Mucosa of gallbladder (tissue), 1 donor: Measurements from ENCODE around the gene NABP1. TPM values are rescaled to one million over a fixed set of nuclear protein-coding genes. Genes with fewer than 3 reads are reported as not detected.
"Not testable (repeated sequence)": the region's sequence is repeated elsewhere in the genome, so short reads cannot be mapped to it uniquely, and the experiment has no call there.

Experiments used
- DNase-seq: peaks from one replicate; pipeline ENCODE4 v3.0.0-alpha.2; 2020; ENCODE audit warnings: low spot score
- total RNA-seq: library from RNA; stranded (reverse); gene quantifications from one replicate; pipeline ENCODE4 v1.2.1, GENCODE V29; 2021
- donor health status: DM: no; HTN: no; CAD: no.

NABP1 gene
- total RNA-seq = 17.4 TPM

DNA sequence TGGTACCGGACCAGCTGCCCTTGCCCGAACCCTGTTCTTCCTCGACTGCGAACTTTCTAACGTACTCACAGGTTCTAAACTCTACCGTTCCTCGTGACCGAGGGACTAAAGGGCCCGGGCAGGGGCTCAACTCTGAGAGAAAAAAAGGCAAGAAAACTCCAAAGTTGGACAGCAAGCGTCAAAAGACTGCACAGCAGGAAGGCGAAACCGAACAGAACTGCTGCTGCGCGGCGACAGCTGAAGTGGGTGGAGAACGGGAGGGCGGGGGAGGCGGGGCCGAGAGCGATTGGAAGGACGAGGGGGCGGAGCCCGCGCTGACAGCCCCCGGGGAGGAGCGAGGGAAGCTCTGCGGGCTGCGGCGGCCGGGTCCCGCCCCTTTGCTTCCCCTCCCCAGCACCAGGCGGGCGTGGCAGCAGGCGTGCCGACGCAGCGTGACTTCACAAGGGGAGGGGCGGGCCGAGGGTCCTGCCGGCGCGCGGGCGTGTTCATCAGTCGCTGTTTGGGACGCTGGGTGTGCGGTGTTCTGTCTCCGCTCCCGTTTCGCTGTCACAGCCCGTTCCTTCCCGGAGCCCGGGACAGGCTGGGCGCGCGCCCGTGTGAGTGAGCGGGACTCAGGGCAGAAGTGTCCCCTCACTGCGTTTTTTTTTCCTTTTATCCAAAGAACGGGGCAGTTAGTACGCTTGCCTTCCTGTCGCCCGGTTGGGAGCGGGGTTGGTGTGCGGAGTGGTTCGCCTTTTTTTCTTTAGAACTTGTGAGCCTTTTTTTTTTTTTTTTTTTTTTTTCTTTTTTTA is at the start of gene NABP1:
TSS of gene NABP1 (plus strand) at position 491 of the 791 bp plus-strand sequence. CDS start 479 bp downstream, outside the sequence.
- peak; percentile 98 for DNase-seq

DNA sequence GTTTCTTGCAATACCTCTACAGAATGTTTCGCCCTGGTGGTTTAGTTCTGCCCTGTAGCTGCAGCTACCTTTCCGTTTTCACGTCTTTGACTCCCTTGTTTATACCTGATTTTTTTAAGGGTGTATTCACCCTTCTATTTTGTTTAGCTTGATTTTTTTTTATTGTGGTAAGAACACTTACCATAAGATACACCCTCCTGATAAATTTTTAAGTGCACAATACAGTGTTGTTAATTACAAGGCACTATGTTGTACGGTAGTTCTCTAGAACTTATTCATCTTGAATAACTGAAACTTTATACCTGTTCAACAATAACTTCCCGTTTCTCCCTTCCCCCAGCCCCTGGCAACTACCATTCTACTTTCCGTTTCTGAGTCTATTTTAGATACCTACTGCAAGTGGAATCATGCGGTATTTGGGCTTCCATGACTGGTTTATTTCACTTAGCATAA is 48.9 kb upstream of the NABP1 start:
- no peak for DNase-seq

- DNase-seq = no peak
These were observed 47.8 kb upstream of the NABP1 start for GRCh38 chr2:191629976-191630712.

DNA sequence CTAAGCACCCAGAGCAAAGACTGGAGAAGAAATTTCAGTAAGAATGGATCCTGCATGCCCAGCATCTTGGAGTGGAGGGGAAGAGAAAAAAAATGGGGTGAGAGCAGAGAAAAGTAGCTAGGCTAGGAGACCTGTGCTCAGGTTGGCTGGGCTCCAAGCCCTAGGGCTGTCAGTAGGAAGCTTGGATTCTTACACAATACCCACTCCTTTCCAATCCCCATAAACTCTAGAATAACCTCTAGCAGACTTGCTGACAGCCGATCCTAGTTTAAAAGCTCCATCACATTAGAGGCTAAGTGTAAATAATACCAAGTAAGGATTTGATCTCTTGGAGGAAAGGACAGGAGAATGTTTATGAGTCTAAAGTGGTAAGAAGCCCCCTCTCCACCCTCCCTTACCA is 46.2 kb upstream of the NABP1 start:
- DNase-seq = no peak

DNA sequence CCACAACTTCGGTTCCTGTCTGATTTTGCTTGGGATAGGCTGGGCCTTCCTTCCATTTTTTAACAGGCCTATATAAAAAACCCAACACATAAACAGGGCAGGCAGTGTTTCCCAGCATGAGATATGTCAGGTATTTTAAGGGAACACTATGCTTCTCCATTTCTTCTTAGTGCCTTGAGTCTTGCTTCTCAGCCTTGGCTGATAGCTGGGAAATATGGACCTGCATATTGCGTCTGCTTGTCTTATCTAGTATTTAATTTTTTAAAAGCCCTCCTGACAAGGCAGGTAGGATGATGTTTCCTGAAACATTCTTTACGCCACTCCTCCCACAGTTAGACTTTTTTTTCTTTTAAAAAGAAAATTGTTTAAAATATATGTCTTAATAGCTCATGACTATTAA is 45.5 kb upstream of the NABP1 start:
- no peak for DNase-seq

DNA sequence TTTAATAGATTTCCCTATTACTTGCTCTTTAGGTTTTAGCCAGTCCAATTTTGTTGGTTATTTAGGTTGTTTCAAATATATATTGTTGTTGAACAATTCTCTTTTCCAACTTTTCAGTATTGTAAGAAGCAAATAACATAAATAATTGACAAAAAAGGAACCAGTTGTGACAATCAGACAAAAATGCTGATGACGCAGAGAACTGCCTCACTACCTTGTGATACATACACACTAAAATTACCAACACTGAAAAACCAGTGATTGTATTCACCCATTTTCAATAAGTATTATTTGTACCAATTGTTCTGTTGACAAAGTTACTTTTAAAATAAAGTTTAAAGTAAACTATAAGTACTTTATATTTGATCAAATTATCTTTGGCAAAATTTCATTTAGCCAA is 43.1 kb upstream of the NABP1 start:
- DNase-seq = no peak

DNA sequence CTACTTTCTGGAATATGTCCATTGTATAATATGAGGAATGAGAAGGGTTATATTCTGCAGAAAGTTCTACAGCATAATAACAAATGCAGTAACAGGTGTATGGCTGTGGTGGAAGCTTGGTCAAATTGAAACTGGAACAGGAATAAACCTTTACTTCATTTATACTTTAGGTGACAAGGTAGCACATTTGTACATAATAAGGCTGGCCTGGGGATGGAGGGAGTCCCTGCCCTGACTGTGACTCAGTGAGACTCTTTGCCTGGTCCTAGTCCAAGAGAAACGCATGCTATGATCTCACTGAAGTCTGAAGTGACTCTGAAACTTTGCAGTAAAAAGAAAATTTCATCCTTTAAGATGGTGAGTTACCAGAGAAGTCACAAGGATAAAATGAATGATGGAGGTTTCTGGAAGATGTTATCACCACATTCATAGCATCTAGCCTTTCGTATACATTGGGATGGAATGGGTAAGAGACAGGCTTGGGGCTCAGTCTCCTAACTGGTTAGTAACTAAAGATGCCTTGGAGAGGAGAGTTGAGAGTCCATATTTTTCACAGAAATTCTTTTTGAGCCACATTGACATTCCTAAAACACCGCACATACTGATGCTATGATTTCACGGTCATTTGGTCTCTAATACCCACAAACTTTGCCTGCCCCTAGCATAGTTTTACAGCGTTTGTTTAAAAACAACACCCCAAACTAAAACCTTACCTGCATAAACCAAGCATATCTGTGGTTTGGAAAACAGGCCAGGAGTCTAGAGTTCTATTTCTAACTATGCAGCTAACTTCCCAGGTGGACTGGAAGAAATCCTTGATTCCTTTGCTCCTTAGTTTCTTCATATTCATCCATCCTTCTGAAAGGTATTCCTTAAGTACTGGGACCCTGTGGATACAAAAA is 42.4 kb upstream of the NABP1 start:
- no peak for DNase-seq

- DNase-seq = no peak
These were observed 41.7 kb upstream of the NABP1 start for GRCh38 chr2:191636235-191636543.

DNA sequence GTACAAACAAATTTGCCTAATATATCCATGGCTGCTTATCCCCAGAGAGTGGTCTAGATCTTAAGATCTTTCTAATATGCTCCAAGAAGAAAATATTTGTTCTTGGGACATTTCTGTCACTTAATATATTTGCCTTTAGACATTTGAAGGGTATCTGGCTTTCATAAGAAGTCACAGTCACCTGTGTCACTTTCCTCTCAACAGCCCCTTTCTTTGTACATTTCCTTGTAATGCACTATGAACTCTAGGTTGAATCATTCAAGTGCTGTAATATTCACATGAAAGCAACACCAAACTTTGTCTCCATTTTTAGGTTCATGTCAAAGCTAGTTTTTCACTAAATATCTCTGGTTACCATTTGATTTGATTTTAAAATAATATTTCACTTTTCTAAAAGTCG is 41.4 kb upstream of the NABP1 start:
- no peak for DNase-seq

GRCh38 chr2:191637182-191638078 is 40.5 kb upstream of the NABP1 start:
- DNase-seq = no peak

DNA sequence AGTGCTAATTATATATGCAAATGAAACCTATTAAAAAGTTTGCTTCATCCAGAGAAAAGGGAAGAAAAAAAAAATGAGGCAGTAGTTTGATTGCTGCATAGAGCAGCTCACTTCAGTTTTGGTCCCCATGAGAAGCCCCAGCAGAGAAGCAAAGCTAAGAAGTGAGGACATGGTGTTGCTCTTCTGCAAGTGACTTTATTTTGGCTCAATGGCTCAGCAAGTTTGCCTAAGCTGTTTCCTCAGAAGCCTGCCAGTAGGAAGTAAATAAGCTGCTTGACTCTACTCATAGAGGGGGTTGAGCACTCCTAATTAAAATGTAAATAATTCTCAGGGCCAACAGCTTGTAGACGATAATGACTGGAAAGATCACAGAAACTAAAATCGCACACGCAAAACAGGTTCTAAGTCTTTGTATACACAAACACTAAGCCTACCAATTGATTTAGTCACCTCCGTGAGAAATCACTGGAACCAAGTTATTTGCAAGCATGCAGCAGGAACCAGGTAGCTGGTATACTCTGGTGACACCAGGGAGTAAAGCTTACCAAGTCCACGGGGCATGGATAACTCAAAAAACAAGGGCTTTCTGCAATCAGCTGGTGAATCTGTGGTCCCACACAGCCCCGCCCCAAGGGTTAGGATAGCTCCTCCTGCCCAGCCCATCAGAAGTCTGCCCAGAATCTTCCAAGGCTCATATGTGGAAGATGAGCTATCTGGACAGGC is 39.7 kb upstream of the NABP1 start:
- DNase-seq = no peak

DNA sequence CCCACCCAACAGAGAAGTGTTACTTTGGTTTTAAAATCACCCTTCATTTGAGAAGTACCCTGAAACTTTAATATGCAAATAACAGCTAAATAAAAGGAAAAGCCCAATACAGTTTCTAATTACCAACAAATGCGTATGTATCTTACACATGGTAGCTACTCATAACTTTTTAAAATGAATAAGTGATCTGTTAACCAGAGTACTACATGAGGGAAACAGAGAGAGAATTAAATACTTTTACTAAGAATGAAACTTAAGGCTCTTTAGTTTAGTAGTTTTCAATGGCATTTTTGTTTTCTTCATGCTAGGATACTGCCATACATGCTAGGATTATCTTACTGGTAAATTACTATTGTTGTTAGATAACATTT is 39.1 kb upstream of the NABP1 start:
- DNase-seq = no peak

GRCh38 chr2:191641609-191642008 is 36.3 kb upstream of the NABP1 start:
- DNase-seq = no peak

GRCh38 chr2:191642541-191642940 is 35.4 kb upstream of the NABP1 start:
- DNase-seq = no peak

DNA sequence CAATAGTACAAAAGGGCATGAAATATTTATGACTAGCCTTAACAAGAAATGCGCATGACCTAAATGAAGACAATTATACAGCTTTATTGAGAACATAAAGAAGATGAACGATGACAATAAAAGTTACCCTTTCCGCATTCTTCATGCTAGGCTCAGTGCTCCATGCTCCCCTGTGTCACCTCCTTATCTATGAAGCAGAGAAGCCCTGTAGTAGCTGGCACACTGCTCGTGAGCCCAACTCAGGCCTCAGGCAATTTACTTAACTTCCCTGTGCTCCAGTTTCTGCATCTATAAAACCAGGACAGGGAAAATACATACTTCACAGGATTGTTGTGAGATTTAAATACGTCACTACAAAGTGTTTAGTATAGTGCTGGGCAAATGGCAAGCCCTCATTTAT is 34.5 kb upstream of the NABP1 start:
- no peak for DNase-seq

- DNase-seq = not testable (repeated sequence)
These were observed 33.3 kb upstream of the NABP1 start for GRCh38 chr2:191644613-191645012.

DNA sequence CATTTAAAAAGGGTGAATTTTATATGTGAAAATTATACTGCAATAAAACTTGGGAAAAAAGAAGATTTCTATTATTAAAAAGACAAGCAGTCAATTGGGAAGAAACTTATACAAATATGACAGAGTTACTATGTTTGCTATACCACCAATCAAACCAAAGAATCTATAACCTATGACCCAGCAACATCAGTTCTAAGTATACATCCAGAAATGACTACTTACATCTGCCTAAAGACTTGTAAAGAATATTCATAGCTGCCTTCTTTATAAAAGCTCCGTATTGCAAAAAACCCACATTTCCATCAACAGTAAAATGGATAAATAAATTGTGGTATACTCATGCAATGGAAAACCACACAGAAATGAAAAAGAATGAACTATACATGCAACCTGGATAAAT is 32.9 kb upstream of the NABP1 start:
- DNase-seq = no peak

DNA sequence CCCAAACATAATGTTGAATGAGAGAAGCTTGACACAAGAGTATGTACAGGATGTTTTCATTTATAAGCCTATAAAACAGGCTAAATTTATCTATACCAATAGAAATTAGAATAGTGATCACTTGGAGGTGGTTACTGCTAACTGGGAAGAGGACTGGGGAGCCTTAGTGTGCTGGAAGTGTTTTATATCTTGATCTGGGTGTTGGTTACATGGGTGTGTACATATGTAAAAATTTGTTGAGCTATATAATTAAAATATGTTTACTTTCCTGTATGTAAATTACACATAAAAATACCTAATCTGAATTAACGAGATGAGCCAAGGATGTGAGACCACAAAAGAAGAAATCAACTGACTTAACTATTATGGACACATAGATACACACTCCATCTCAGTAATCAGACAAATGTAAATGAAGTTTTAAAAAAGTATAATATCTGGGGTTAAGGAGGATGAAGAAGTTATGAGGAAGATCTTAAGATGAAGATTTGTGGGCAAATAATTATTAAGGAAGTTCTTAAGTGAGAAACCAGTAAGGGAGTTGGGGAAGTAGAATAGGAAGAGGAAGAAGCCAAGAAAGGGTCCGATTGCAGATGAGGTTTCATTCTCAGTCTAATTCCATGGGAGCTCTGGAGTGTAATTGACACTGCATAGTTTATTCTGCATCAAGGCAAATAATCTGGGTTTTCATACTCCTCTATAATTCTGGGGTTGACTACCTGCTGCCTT is 32.3 kb upstream of the NABP1 start:
- no peak for DNase-seq

- DNase-seq = no peak
These were observed 31.6 kb upstream of the NABP1 start for GRCh38 chr2:191646163-191646902.
